K562 treated with DMSO at 1 percent for 48 hours (cell line): ENCODE measurements around the gene SCG2. TPM values are rescaled to one million over a fixed set of nuclear protein-coding genes. Genes with fewer than 3 reads are reported as not detected.

ENCODE experiments used
- total RNA-seq: library from RNA; unstranded; fragments of 300-600 nt; gene quantifications from 2 replicates; pipeline ENCODE4 v1.2.3, GENCODE V29; 2022; ENCODE audit warnings: low replicate concordance; ENCODE audit errors: extremely low read depth

The SCG2 gene, protein sequence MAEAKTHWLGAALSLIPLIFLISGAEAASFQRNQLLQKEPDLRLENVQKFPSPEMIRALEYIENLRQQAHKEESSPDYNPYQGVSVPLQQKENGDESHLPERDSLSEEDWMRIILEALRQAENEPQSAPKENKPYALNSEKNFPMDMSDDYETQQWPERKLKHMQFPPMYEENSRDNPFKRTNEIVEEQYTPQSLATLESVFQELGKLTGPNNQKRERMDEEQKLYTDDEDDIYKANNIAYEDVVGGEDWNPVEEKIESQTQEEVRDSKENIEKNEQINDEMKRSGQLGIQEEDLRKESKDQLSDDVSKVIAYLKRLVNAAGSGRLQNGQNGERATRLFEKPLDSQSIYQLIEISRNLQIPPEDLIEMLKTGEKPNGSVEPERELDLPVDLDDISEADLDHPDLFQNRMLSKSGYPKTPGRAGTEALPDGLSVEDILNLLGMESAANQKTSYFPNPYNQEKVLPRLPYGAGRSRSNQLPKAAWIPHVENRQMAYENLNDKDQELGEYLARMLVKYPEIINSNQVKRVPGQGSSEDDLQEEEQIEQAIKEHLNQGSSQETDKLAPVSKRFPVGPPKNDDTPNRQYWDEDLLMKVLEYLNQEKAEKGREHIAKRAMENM
- total RNA-seq: not detected in 2 replicates

DNA sequence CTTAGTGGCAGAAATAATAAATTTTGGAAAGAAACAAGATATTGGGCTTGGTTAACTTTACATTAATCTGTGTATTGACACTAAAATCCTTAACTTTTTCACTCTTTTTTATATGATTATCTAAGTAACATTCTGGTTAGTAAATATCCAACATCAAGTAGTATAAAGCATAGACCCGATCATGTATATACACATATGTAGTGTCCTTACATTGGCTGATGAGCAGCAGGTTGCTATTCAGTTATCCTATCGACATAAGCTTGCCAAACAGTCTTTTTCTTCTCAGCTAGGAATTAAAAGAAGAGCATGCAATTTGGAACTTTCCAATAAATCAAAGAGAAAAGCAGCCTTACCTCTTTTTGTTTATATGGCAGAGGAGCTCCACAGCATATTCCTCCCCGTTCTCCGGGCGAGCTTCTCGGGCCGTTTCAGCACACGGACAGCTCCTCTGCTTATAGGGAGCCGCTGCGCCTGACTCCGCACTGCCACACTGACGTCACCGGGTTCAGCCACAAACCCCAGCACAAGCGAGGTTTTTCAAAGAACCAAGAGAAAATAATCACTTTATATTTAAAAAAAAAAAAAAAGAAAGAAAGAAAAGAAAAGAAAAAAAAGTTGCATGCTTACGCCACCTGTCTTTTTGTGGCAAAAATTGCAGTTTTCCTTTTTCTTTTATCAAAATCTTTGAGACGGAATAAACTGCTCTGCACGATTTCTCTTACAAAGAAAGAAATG is at the start of gene SCG2:
TSS of gene SCG2 (minus strand) at position 430 of the 735 bp plus-strand sequence. CDS start 3,079 bp downstream, outside the sequence.

Other genes with a start within 250 kb of the SCG2 start
- gene AP1S3, start 235.2 kb upstream of the SCG2 start, total RNA-seq: not detected in 2 replicates